HEK293T (cell line): Measurements from ENCODE around the gene SF3B6.
"Not testable (repeated sequence)": the region's sequence is repeated elsewhere in the genome, so short reads cannot be mapped to it uniquely, and the experiment has no call there.

Experiments used
- CTCF ChIA-PET: fragments of 350-600 bp; formaldehyde crosslinking; extraction: SDS; loops from one replicate; lab custom pipeline; 2021; ENCODE audit warnings: antibody characterized with exemption, inconsistent platforms; lab: Yijun Ruan, JAX
- POLR2A ChIA-PET: fragments of 350-600 bp; formaldehyde crosslinking; extraction: SDS; loops from one replicate; lab custom pipeline; 2020; ENCODE audit warnings: antibody characterized with exemption, inconsistent platforms; lab: Yijun Ruan, JAX
- DNase-seq: peaks from one replicate; pipeline ENCODE4 v3.0.0; 2012; ENCODE audit warnings: mixed read lengths; ENCODE audit errors: extremely low spot score
- ARNT ChIP-seq: fragments of 450-650 bp; IDR thresholded peaks from 2 replicates; pipeline ENCODE4 v1.6.1; 2017; ENCODE audit warnings: mild to moderate bottlenecking
- BHLHE40 ChIP-seq: fragments of 450-650 bp; IDR thresholded peaks from 2 replicates; pipeline ENCODE4 v1.6.1; 2016; ENCODE audit warnings: mild to moderate bottlenecking, moderate library complexity, borderline replicate concordance
- CTBP1 ChIP-seq: fragments of 450-650 bp; IDR thresholded peaks from 2 replicates; pipeline ENCODE4 v1.6.1; 2016; ENCODE audit warnings: borderline replicate concordance
- ELF4 ChIP-seq: fragments of 450-650 bp; IDR thresholded peaks from 2 replicates; pipeline ENCODE4 v1.6.1; 2017; ENCODE audit warnings: antibody characterized with exemption
- FOXA1 ChIP-seq: fragments of 450-650 bp; IDR thresholded peaks from 2 replicates; pipeline ENCODE4 v1.6.1; 2016; ENCODE audit warnings: mild to moderate bottlenecking
- FOXK2 ChIP-seq: fragments of 450-650 bp; IDR thresholded peaks from 2 replicates; pipeline ENCODE4 v1.6.1; 2016; ENCODE audit warnings: mild to moderate bottlenecking
- FOXM1 ChIP-seq: fragments of 450-650 bp; IDR thresholded peaks from 2 replicates; pipeline ENCODE4 v1.6.1; 2017; ENCODE audit warnings: mild to moderate bottlenecking, borderline replicate concordance
- L3MBTL2 ChIP-seq: fragments of 450-650 bp; conservative IDR thresholded peaks from 2 replicates; pipeline ENCODE4 v1.6.1; 2016; ENCODE audit warnings: mild to moderate bottlenecking
- LEF1 ChIP-seq: fragments of 450-650 bp; IDR thresholded peaks from 2 replicates; pipeline ENCODE4 v1.6.1; 2017; ENCODE audit warnings: mild to moderate bottlenecking, borderline replicate concordance
- NFRKB ChIP-seq: fragments of 450-650 bp; IDR thresholded peaks from 2 replicates; pipeline ENCODE4 v1.6.1; 2016; ENCODE audit warnings: mild to moderate bottlenecking, moderate library complexity
- SP1 ChIP-seq: fragments of 450-650 bp; IDR thresholded peaks from 2 replicates; pipeline ENCODE4 v1.6.1; 2017
- SUZ12 ChIP-seq: fragments of 450-650 bp; IDR thresholded peaks from 2 replicates; pipeline ENCODE4 v1.6.1; 2016; ENCODE audit warnings: mild to moderate bottlenecking
- TARDBP ChIP-seq: fragments of 450-650 bp; IDR thresholded peaks from 2 replicates; pipeline ENCODE4 v1.6.1; 2016
- ZNF384 ChIP-seq: fragments of 450-650 bp; IDR thresholded peaks from 2 replicates; pipeline ENCODE4 v1.6.1; 2016
- TF ChIP-seq, protein P1 (sequence below): fragments of 450-650 bp; IDR thresholded peaks from 2 replicates; pipeline ENCODE4 v1.6.1; 2016

The SF3B6 gene

DNA sequence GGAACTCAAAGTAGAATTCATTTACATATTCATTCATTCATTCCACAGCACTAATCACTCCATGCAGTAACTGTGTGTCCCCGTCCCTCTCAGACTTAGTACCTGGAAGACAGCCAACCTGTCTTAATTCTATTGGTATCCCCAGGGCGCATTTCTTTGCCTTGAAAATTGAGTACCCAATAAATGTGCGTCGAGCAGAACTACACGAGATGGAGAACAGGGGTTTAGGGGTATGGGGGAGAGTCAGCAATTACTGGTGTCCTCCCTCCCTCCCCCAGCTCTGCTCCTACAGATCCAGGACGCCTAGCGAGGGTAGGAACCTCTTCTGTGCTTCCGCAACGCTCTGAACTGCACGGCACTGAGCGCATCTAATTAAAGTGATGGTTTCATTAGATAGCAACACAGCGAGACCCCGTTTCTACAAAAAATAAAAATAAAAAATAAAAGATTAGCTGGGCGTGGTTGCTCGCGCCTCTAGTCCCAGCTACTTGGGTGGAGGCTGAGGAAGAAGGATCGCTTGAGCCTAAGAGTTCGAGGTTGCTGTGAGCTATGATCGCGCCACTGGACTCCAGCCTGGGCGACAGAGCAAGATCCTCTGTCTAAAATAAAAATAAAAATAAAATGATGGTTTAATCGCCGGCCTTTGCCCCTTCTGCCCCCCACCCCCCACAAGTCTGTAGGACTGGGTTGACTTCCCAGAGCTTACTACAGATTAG, 27.2 kb downstream of the SF3B6 start:
- POLR2A ChIA-PET: interaction anchor here (0.7 to 1.6 kb wide), 3 partner anchors 18 to 35 kb away, joined by 3 to 9 read pairs (median 7); partner anchors contain the start of genes SF3B6 and TP53I3
- no peak for DNase-seq
- CTCF ChIA-PET: interaction anchor here (0.8 kb wide), 1 partner anchor 122 kb away, joined by 5 read pairs; the partner anchor contains the start of gene ATAD2B
- TF ChIP-seq FOXA1: no peak
- TF ChIP-seq CTBP1: no peak
- TF ChIP-seq FOXM1: no peak
- TF ChIP-seq L3MBTL2: no peak; the same call in 1 of the 2 replicates
- no peak for TF ChIP-seq LEF1
- TF ChIP-seq NFRKB: no peak
- TF ChIP-seq, protein P1, sequence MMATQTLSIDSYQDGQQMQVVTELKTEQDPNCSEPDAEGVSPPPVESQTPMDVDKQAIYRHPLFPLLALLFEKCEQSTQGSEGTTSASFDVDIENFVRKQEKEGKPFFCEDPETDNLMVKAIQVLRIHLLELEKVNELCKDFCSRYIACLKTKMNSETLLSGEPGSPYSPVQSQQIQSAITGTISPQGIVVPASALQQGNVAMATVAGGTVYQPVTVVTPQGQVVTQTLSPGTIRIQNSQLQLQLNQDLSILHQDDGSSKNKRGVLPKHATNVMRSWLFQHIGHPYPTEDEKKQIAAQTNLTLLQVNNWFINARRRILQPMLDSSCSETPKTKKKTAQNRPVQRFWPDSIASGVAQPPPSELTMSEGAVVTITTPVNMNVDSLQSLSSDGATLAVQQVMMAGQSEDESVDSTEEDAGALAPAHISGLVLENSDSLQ: no peak

DNA sequence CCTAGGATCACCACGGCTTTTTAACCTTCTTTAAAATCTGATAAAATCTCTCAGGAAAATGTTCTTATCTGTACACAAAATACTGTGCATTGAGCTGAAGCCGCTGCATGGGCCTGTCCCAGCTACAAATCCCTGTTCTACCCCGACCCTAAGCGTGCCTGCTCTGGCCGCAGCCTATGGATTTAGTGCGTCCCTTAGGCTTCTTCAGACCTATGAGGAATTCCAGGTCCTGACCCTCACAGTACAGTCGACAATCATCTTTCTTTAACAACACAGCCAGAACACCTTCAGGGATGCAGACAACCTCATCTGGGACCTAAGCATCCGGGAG, 28.5 kb downstream of the SF3B6 start:
- TF ChIP-seq FOXA1 (no peak), SP1 (no peak), CTBP1 (no peak), ZNF384 (no peak)
- POLR2A ChIA-PET: interaction anchor here (0.8 to 2.4 kb wide), 27 partner anchors 8 to 313 kb away, joined by 3 to 44 read pairs (median 5); partner anchors contain the start of genes ATAD2B, ITSN2, SF3B6 and TP53I3
- no peak for DNase-seq
- CTCF ChIA-PET: interaction anchor here (0.9 to 1.9 kb wide), 3 partner anchors 37 to 122 kb away, joined by 3 to 6 read pairs (median 4); partner anchors contain the start of genes ATAD2B and TP53I3

DNA sequence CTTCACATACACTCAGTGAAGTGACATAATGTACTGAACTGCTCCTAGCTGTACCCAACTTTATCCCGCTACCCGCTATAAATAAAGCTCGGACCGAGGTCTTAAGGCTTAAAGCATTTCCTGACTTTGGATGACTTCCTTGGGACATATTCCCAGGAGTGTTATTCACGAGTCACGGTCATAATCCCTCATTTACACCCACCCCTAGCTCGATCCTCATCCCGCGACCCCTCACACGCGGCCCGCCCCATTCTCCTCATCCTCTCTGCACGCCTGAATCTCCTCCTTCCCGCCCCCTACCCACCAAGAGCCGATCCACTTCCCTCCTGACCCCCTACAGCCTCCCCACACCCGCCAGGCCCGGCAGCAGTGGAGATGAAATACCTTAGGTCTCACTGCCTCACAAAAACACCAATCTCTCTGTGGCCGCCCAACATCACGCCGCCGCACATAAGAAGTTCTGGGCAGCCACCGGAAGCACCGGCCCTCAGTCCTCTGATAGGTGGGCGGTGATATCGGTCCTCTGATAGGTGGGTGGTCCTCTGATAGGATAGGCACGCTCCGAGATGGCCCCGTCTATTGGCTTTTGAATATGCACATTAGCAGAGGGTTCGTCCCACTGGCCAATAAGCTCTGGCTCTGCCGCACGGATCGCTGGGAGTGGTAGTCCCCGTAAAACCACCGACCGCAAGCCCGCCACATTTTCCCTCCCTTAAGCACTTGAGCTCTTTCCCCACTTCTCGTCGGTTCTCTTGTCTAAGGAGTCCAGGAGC, 29.0 kb downstream of the SF3B6 start, which contains the start of gene WDCP:
TSS of gene WDCP (minus strand) at position 462 of the 773 bp plus-strand sequence. CDS start 7,897 bp downstream, outside the sequence.
- TF ChIP-seq FOXM1 (no peak), SUZ12 (no peak), L3MBTL2 (peak; percentile 84), SP1 (no peak), ZNF384 (no peak), ELF4 (peak; percentile 47; the same call in 1 of the 2 replicates), ARNT (no peak), NFRKB (no peak)
- TF ChIP-seq, protein P1: peak; percentile 91
- POLR2A ChIA-PET: interaction anchor here (0.8 to 2.4 kb wide), 28 partner anchors 8 to 313 kb away, joined by 3 to 44 read pairs (median 4); partner anchors contain the start of genes ATAD2B, ITSN2, SF3B6 and TP53I3
- DNase-seq: peak; percentile 91
- CTCF ChIA-PET: interaction anchor here (0.5 to 1.9 kb wide), 5 partner anchors 23 to 122 kb away, joined by 3 to 6 read pairs (median 4); partner anchors contain the start of genes ATAD2B and TP53I3

DNA sequence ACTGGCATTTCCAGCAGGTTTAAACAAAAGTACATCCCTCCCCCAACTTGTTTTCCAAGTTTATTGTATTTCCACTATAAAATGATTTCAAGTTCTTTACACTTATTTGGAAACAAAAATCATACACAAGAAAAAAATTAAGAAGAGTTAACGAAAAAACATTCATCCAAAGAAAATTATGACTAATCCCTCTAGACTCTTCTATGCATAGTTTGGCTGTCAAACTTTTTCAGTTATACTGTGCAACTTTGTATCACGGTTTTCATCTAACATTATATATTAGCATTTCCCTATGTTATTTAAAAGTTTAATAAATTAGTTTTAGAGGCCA, 29.6 kb downstream of the SF3B6 start:
- DNase-seq: no peak
- TF ChIP-seq FOXK2 (no peak), NFRKB (no peak), FOXA1 (no peak), ARNT (no peak), LEF1 (no peak), SP1 (no peak), FOXM1 (no peak), CTBP1 (no peak), TARDBP (no peak), ELF4 (no peak), L3MBTL2 (no peak), BHLHE40 (no peak), SUZ12 (no peak)
- POLR2A ChIA-PET: interaction anchor here (1.1 to 2.4 kb wide), 19 partner anchors 10 to 222 kb away, joined by 3 to 44 read pairs (median 5); partner anchors contain the start of genes ATAD2B, SF3B6, TP53I3 and UBXN2A
- CTCF ChIA-PET: interaction anchor here (0.6 to 1.9 kb wide), 2 partner anchors 23 to 121 kb away, joined by 4 read pairs; no protein-coding TSS in a partner anchor

DNA sequence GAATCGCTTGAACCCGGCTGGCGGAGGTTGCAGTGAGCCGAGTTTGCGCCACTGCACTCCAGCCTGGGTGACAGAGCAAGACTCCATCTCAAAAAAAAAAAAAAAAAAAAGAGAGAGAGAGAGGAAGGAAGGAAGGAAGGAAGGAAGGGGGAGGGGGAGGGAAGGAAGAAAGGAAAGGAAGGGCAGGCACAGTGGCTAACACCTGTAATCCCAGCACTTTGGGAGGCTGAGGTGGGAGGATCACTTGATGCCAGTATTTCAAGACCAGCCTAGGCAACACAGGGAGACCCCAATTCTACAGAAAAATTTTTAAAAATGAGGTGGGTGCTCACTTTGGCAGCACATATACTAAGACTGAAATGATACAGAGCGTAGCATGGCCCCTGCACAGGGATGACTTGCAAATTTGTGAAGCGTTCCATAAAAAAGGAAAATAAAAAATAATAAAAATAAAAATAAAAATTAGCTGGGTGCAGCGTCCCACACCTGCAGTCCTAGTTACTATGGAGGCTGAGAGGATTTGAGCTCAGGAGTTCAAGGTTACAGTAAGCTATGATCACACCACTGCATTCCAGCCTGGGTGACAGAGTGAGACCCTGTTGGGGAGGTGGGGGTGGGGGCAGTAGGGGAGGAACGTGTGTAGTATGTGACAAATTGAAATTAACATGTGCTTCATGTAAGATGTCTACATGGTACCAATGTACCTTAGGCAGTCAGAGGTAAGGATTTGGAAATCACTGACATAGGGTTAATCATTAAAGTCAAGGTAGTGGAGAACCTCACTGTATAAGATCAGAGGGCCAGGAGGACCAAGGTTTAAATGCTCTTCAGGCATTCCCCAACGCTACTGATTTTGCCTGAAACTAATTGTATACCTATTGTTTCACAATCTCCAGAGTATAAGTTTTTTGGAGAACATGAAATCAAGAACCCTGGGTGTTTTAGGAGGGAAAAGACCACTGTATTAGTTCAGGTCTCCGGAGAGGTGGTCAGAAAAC, 30.3 kb downstream of the SF3B6 start:
- CTCF ChIA-PET: interaction anchor here (1.9 kb wide), 1 partner anchor 120 kb away, joined by 4 read pairs; no protein-coding TSS in a partner anchor
- TF ChIP-seq, protein P1: no peak
- POLR2A ChIA-PET: interaction anchor here (1.7 to 2.4 kb wide), 3 partner anchors 9 to 105 kb away, joined by 12 to 27 read pairs (median 25); partner anchors contain the start of genes SF3B6 and UBXN2A
- no peak for DNase-seq

DNA sequence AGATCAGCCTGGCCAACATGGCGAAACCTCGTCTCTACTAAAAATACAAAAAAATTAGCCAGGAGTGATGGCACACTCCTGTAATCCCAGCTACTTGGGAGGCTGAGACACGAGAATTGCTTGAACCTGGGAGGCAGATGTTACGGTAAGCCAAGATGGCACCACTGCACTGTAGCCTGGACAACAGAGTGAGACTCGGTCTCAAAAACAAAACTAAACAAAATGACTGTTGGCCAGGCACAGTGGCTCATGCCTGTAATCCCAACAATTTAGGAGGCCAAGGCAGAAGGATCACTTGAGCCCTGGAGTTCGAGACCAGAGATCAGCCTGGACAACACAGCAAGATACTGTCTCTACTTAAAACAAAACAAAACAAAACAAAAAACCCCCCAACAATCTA, 33.0 kb downstream of the SF3B6 start:
- CTCF ChIA-PET, POLR2A ChIA-PET: not testable (repeated sequence)

More for the DNA sequence above, 33.0 kb downstream of the SF3B6 start:
- DNase-seq: not testable (repeated sequence)
